Duodenal mucosa (tissue), 2 donors: ENCODE data around the gene TC2N.
A peak's percentile ranks its signal among the peaks of the same experiment; 100 is the strongest.

Experiments used
- H3K27ac ChIP-seq: one replicate; pipeline ENCODE4 v1.7.0; 2013; ENCODE audit warnings: low read depth, low read length
- H3K27me3 ChIP-seq, 2 donors: one replicate each; pipeline ENCODE4 v1.7.0; 2013; ENCODE audit warnings: low read length in 2 of 2, control low read depth in 1 of 2; ENCODE audit not compliant: insufficient read depth in 2 of 2, control insufficient read depth in 1 of 2
- H3K36me3 ChIP-seq, 2 donors: one replicate each; pipeline ENCODE4 v1.7.0; 2013; ENCODE audit warnings: low read length in 2 of 2, control low read depth in 1 of 2; ENCODE audit not compliant: insufficient read depth in 2 of 2, control insufficient read depth in 1 of 2
- H3K4me1 ChIP-seq, 2 donors: one replicate each; pipeline ENCODE4 v1.7.0; 2013; ENCODE audit warnings: low read length in 2 of 2, control low read depth in 1 of 2; ENCODE audit not compliant: insufficient read depth in 2 of 2, control insufficient read depth in 1 of 2
- H3K4me3 ChIP-seq, 2 donors: one replicate each; pipeline ENCODE4 v1.7.0; 2013; ENCODE audit warnings: low read length in 2 of 2, low read depth in 1 of 2
- H3K9ac ChIP-seq, 2 donors: one replicate each; pipeline ENCODE4 v1.7.0; 2013; ENCODE audit warnings: low read length in 2 of 2, low read depth in 1 of 2
- H3K9me3 ChIP-seq, 2 donors: one replicate each; pipeline ENCODE4 v1.7.0; 2013; ENCODE audit warnings: low read length in 2 of 2, control low read depth in 1 of 2; ENCODE audit not compliant: control insufficient read depth in 1 of 2

TC2N gene

DNA sequence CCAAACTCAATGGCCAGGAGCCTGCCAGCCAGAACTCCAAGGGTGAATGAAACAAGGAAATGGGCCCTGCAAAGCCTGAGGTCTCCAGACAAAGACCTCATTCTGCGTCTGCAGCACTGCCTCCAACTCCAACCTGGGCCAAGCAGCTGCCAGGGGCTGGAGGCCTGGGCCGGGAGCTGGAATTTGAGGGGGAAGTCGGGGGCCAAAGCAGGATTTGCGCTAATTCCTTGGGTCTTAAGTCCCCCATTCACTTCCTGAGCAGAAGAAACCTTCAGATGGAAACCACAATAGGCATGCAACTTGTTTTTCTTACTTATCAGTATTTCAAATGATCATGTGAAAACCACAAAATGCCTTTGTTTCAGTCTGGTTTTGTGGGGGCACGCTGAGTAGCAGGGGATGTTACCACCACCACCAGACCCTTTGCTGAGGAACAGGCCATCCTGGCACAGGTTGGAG, 23.0 kb upstream of the TC2N start:
- Histone ChIP-seq H3K4me3 (no peak overlapping the region), H3K4me1 (peaks cover 22 to 29% of the 10 kb centered on the region in 2 donors), H3K9ac (peak overlapping the region in 1 of 2 donors; percentile 32), H3K27me3 (peaks cover 0 to 3% of the 10 kb centered on the region in 2 donors), H3K9me3 (no peaks in the 10 kb centered on the region), H3K36me3 (peaks cover 0 to 3% of the 10 kb centered on the region in 2 donors), H3K27ac (no peak overlapping the region)

DNA sequence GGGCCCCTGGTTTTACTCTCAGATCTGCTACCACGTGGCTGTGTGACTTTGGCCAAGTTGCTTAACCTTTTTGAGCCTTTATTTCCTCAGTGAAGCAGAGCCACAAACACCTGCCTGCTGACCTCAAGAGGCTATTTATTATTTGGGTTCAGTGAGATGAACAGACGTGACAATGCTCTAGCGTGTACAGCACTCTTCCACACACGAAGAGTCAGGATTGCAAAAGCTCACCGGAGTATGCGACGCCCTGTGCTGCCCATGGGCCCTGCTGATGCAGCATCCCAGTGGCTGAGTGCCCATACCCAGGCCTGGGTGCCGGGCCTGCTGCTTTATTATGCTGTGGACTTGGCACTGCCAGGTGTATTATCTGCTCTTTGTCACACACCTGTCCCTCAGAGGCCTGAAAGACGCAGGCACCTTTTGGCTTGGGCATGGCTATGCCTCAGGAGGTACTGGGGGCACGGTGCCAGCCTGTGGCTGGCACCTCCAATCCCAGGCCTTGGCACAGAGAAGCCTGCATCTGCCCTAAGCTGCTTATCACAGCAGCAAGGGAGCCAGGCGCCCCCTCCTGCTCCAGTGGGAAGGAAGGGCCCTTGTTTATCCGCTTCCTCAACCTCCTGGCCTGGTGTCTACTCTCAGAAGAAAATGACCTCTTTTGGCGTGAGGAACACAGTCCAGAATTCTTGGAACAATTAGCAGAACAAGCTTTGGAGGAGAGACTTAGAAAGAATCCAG, 22.3 kb upstream of the TC2N start:
- Histone ChIP-seq H3K27ac (peak overlapping the region; percentile 45), H3K27me3 (peaks cover 0 to 3% of the 10 kb centered on the region in 2 donors), H3K4me1 (peaks cover 22 to 29% of the 10 kb centered on the region in 2 donors), H3K9ac (peak overlapping the region in 1 of 2 donors; percentile 9), H3K9me3 (no peaks in the 10 kb centered on the region), H3K4me3 (no peak overlapping the region), H3K36me3 (peaks cover 0 to 3% of the 10 kb centered on the region in 2 donors)

DNA sequence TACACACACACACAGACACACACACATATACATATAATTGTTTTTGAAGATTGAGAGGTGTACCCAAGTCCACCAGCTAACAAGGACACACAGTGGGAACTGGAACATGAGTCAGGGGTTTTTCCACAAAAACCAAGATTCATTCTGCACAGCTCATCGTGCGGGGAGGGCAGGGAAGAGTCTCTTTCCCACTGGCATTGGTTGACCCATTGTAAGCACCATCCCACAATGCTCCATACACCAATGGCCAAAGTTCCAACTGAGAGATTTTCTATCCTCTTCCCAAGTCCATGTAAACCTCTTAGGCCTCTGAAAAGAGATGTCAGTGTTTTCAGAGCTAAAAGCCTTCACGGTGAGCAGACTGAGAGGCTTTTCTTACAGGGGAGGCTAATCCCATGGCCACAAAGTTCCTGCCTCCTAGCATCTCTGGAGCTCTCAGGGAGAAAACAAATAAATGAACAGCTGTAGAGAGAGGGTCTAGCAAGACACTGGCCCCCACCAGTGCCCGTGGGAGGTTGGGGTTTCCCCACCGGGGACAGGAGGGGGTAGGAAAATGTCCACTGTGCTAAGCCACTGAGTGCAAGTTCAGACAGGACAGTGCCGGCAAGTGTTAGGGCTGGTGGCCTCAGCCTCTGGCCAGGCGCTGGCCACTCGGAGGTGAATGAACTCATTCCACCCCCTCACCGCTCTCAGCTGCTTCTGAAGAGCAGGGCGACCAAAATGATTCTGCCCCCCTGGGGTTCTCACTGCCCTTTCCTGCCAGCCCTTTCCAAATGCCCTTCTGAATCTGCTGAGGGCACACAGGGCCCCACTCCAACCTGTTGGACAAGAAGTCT, 21.5 kb upstream of the TC2N start:
- H3K27me3 ChIP-seq = peaks cover 0 to 3% of the 10 kb centered on the region in 2 donors
- peak overlapping the region in 1 of 2 donors; percentile 9 for H3K9ac ChIP-seq
- no peak overlapping the region for H3K4me3 ChIP-seq
- H3K4me1 ChIP-seq = peaks cover 22 to 29% of the 10 kb centered on the region in 2 donors
- H3K27ac ChIP-seq = no peak overlapping the region
- H3K9me3 ChIP-seq = no peaks in the 10 kb centered on the region
- peaks cover 0 to 3% of the 10 kb centered on the region in 2 donors for H3K36me3 ChIP-seq

DNA sequence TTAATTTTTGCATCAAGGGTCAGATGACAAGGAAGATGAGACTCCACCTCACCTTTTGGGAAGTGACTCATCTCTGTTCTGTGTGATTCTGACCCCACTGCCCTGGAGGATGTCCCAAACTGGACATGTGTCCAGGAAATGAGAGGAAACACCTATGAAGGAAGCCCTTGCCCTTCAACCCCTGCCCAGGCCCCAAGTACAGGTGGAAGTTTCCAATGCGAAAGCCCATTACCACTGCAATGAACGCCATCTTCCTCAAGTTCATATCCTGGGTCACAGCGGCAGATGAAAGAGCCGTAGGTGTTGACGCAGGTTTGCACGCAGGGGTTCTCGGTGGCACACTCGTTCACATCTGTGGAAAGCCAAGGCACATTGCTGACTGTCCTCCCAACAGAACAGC, 19.6 kb upstream of the TC2N start:
- Histone ChIP-seq H3K4me3 (no peak overlapping the region), H3K9me3 (no peaks in the 10 kb centered on the region), H3K9ac (no peak overlapping the region), H3K27ac (no peak overlapping the region), H3K27me3 (no peaks in the 10 kb centered on the region), H3K4me1 (peaks cover 22 to 29% of the 10 kb centered on the region in 2 donors), H3K36me3 (peaks cover 0 to 3% of the 10 kb centered on the region in 2 donors)

DNA sequence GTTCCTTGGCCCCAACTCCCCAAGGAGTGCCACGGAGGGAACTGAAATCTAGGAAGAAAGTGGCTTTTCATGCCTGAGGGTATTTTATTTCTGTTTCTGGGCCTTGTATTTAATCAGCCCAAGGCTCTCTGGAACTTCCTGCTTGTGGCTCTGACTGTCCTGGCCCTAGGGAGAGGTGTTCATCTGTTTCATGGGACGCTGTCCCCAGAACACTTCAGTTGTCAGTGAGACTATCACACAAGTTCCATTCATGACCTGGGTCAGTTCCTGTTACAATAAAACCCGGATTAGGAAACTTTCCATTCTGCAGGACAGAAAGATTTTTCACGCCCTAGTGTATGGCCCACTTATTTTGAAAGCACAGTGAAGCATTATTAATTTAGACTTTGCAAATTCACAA, 18.5 kb upstream of the TC2N start:
- no peak overlapping the region for H3K4me3 ChIP-seq
- no peak overlapping the region for H3K9ac ChIP-seq
- H3K4me1 ChIP-seq = peaks cover 22 to 23% of the 10 kb centered on the region in 2 donors
- H3K36me3 ChIP-seq = peaks cover 0 to 8% of the 10 kb centered on the region in 2 donors
- H3K27ac ChIP-seq = no peak overlapping the region
- H3K9me3 ChIP-seq = no peaks in the 10 kb centered on the region
- no peaks in the 10 kb centered on the region for H3K27me3 ChIP-seq

DNA sequence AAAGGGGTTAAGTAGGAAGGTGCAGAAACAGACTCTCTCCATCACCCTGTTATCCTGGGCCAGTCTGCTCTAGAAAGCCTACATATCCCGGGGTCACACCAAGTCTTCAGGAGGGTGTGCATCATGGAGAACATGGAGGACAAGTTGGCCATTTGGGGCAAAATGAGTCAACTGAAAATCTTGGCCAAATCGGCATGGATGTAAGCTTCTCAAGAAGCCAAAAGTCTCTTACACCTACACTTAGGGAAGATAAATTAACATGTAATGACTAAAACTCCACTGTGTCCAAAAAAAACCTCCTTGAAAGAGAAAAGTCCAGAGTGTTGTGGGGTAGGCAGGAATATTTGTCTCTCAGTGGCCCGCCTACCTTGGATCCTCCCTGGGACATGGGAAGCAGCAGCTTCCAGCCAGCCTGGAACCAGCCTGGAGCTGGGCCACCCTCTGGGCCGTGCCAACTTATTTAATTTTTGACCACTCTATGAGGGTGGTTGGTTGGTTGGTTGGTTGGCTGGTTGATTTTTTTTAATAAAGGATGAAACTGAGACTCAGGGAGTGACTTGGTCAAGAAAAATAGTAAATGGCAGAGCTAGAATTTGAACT, 17.9 kb upstream of the TC2N start:
- Histone ChIP-seq H3K9me3 (no peaks in the 10 kb centered on the region), H3K27ac (no peak overlapping the region), H3K9ac (no peak overlapping the region), H3K4me1 (peaks cover 17 to 18% of the 10 kb centered on the region in 2 donors), H3K36me3 (peaks cover 0 to 8% of the 10 kb centered on the region in 2 donors), H3K27me3 (no peaks in the 10 kb centered on the region), H3K4me3 (no peak overlapping the region)

DNA sequence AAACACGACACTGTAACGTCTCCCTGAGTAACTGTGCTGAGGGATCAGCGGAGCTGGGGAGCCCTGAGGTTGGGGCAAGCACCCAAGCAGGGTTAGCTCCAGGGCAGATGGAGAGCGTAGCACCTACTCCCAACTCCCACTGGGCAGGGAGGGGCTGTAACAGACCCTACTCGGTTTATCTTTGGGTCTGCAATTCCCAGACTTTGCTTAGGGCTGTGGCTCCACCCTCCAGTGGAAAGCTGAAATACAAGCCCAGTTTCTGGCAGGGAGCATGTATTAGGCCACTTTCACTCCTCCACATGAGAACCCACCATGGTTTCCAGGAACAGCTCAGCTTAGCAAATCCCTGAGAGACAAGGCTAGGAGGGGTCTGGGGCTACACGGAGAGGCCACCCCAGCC, 17.3 kb upstream of the TC2N start:
- Histone ChIP-seq H3K9ac (no peak overlapping the region), H3K27ac (no peak overlapping the region), H3K36me3 (peaks cover 0 to 8% of the 10 kb centered on the region in 2 donors), H3K4me3 (no peak overlapping the region), H3K4me1 (peaks cover 11 to 15% of the 10 kb centered on the region in 2 donors), H3K27me3 (no peaks in the 10 kb centered on the region), H3K9me3 (no peaks in the 10 kb centered on the region)

DNA sequence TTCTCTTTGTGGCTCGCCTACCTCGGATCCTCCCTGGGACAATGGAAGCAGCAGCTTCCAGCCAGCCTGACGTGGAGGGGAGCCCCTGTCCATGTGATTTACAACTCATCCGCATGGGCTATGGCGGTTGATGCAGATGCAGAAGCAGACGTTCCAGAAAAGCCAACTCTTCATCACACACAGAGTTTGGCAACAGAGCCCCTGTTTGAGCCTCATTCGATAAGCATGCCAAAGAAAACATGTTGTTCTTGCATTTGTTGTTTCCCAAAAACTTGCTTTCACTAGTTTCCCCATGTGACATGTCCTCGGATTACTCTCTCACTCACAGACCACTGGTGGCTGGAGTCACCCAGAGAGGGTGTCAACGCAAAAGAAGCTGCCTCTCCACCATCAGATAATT, 16.4 kb upstream of the TC2N start:
- Histone ChIP-seq H3K4me3 (no peak overlapping the region), H3K4me1 (peaks cover 2 to 6% of the 10 kb centered on the region in 2 donors), H3K9ac (no peak overlapping the region), H3K9me3 (no peaks in the 10 kb centered on the region), H3K36me3 (peaks cover 0 to 8% of the 10 kb centered on the region in 2 donors), H3K27me3 (no peaks in the 10 kb centered on the region), H3K27ac (no peak overlapping the region)

DNA sequence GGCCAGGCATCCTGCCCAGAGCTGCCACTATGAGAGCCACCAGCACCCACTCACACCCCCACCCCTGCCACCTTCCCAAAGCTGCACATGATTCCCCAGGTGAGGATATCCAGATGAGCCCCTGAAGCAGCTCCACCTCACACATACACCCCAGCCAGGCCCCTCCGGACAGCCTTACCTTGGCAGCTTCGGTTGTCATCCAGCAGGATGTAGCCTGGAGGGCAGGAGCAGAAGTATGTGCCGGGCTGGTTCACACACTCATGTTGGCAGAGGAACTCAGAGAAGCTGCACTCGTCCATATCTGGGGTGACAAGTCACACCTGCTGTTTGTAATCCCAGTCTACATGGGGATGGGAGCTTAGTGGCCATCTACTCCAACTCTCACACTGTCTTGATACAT, 15.4 kb upstream of the TC2N start:
- H3K27ac ChIP-seq = no peak overlapping the region
- H3K9ac ChIP-seq = no peak overlapping the region
- H3K27me3 ChIP-seq = no peaks in the 10 kb centered on the region
- no peaks in the 10 kb centered on the region for H3K9me3 ChIP-seq
- peaks cover 0 to 8% of the 10 kb centered on the region in 2 donors for H3K36me3 ChIP-seq
- H3K4me1 ChIP-seq = peaks cover 0 to 5% of the 10 kb centered on the region in 2 donors
- H3K4me3 ChIP-seq = no peak overlapping the region

DNA sequence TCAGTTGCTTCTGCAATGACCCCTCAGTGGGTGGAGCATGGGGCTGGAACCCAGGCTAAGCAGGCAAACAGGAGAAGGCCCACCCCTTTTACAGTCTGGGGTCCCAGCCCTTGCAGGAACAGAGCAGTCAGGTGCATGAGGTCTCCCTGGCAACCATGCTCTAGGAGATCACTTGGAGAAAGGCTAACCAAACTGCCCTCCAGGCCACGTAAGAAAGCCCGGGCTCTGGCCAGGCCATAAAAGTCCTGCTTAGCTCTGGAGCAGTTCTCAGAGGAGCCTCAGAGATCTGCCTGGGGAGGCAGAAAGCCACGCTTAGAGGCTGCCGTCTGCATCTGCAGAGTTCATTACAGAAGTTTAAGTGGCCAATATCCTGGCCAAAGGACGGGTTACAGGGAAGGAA, 15.0 kb upstream of the TC2N start:
- H3K9me3 ChIP-seq = no peaks in the 10 kb centered on the region
- H3K9ac ChIP-seq = no peak overlapping the region
- peaks cover 0 to 5% of the 10 kb centered on the region in 2 donors for H3K4me1 ChIP-seq
- H3K36me3 ChIP-seq = peaks cover 0 to 8% of the 10 kb centered on the region in 2 donors
- no peak overlapping the region for H3K27ac ChIP-seq
- H3K4me3 ChIP-seq = no peak overlapping the region
- H3K27me3 ChIP-seq = no peaks in the 10 kb centered on the region
